HEK293 (cell line): ENCODE data around the gene CSTA.

Experiments used
- CTCF ChIA-PET: fragments of 350-600 bp; formaldehyde crosslinking; extraction: SDS; loops from one replicate; lab custom pipeline; 2021; ENCODE audit warnings: antibody characterized with exemption; lab: Yijun Ruan, JAX
- POLR2A ChIA-PET: fragments of 300-600 bp; formaldehyde crosslinking; extraction: SDS; loops from one replicate; lab custom pipeline; 2020; ENCODE audit warnings: antibody characterized with exemption, inconsistent platforms; lab: Yijun Ruan, JAX
- H3K27ac ChIP-seq: fragments of 200-500 bp; sonication (Bioruptor generic); 2 replicates; pipeline ENCODE4 v1.5.1; 2014; ENCODE audit warnings: low read depth, low read length, control low read depth, inconsistent platforms; ENCODE audit errors: extremely low read depth
- H3K36me3 ChIP-seq, 2 experiments: fragments of 200-500 bp in 1 of 2; sonication (Bioruptor generic) in 1 of 2; 1 replicate in 1 of 2; 2 replicates in 1 of 2; pipeline ENCODE4 v1.5.1; 2014 to 2017; ENCODE audit warnings: inconsistent platforms in 2 of 2, low read length in 2 of 2; ENCODE audit not compliant: control insufficient read depth in 2 of 2, insufficient read depth in 1 of 2
- H3K4me1 ChIP-seq: fragments of 200-500 bp; sonication (Bioruptor generic); 2 replicates; pipeline ENCODE4 v1.5.1; 2014; ENCODE audit warnings: mild to moderate bottlenecking, low read length, inconsistent platforms; ENCODE audit not compliant: control insufficient read depth, insufficient read depth
- H3K4me3 ChIP-seq: 2 replicates; pipeline ENCODE4 v1.5.1; 2011; ENCODE audit warnings: low read depth, mild to moderate bottlenecking, control low read depth, low read length, moderate library complexity
- H3K9me3 ChIP-seq: fragments of 200-500 bp; sonication (Bioruptor generic); 2 replicates; pipeline ENCODE4 v1.5.1; 2014; ENCODE audit warnings: low read depth, low read length, inconsistent platforms; ENCODE audit not compliant: control insufficient read depth, insufficient read depth
- BCL6B ChIP-seq: fragments of 450-650 bp; formaldehyde crosslinking; IDR thresholded peaks from 2 replicates; pipeline ENCODE4 v1.5.1; 2017; ENCODE audit warnings: missing biosample characterization, missing genetic modification characterization
- KLF7 ChIP-seq: fragments of 450-650 bp; formaldehyde crosslinking; IDR thresholded peaks from 2 replicates; pipeline ENCODE4 v1.5.1; 2016; ENCODE audit warnings: missing biosample characterization, missing genetic modification characterization, borderline replicate concordance
- MYNN ChIP-seq: fragments of 450-650 bp; formaldehyde crosslinking; IDR thresholded peaks from 2 replicates; pipeline ENCODE4 v1.5.1; 2016; ENCODE audit warnings: missing biosample characterization, missing genetic modification characterization, borderline replicate concordance
- REST ChIP-seq: fragments of 450-650 bp; formaldehyde crosslinking; IDR thresholded peaks from 2 replicates; pipeline ENCODE4 v1.5.1; 2016; ENCODE audit warnings: missing biosample characterization, missing genetic modification characterization
- SCRT1 ChIP-seq: fragments of 450-650 bp; formaldehyde crosslinking; IDR thresholded peaks from 2 replicates; pipeline ENCODE4 v1.5.1; 2016; ENCODE audit warnings: missing biosample characterization, missing genetic modification characterization, borderline replicate concordance
- SETDB1 ChIP-seq: IDR thresholded peaks from one replicate; pipeline ENCODE4 v1.6.1; 2017; ENCODE audit warnings: mild to moderate bottlenecking, low read length, moderate library complexity, mixed read lengths; ENCODE audit not compliant: insufficient read length
- ZBTB1 ChIP-seq: fragments of 450-650 bp; formaldehyde crosslinking; IDR thresholded peaks from 2 replicates; pipeline ENCODE4 v1.5.1; 2016; ENCODE audit warnings: missing biosample characterization, missing genetic modification characterization
- ZBTB48 ChIP-seq: fragments of 450-650 bp; formaldehyde crosslinking; IDR thresholded peaks from 2 replicates; pipeline ENCODE4 v1.5.1; 2016; ENCODE audit warnings: missing biosample characterization, missing genetic modification characterization
- ZNF112 ChIP-seq: fragments of 450-650 bp; formaldehyde crosslinking; IDR thresholded peaks from 2 replicates; pipeline ENCODE4 v1.5.0; 2017; ENCODE audit warnings: missing biosample characterization, missing genetic modification characterization
- ZNF157 ChIP-seq: fragments of 450-650 bp; formaldehyde crosslinking; IDR thresholded peaks from 2 replicates; pipeline ENCODE4 v1.5.1; 2016; ENCODE audit warnings: missing biosample characterization, missing genetic modification characterization
- ZNF274 ChIP-seq, 2 experiments: fragments of 200-500 bp in 1 of 2; fragments of 450-650 bp in 1 of 2; sonication (Bioruptor generic) in 1 of 2; formaldehyde crosslinking in 1 of 2; IDR thresholded peaks; 2 replicates each; pipeline versions ENCODE4 v1.5.1 to v1.6.1; 2014 to 2016; ENCODE audit warnings: borderline replicate concordance in 1 of 2, inconsistent platforms in 1 of 2, low read length in 1 of 2, missing biosample characterization in 1 of 2, missing genetic modification characterization in 1 of 2
- ZNF335 ChIP-seq: fragments of 450-650 bp; formaldehyde crosslinking; conservative IDR thresholded peaks from 2 replicates; pipeline ENCODE4 v1.5.1; 2016; ENCODE audit warnings: missing biosample characterization, missing genetic modification characterization
- ZNF488 ChIP-seq: fragments of 450-650 bp; formaldehyde crosslinking; IDR thresholded peaks from 2 replicates; pipeline ENCODE4 v1.5.1; 2016; ENCODE audit warnings: missing biosample characterization, missing genetic modification characterization
- ZNF510 ChIP-seq: fragments of 450-650 bp; formaldehyde crosslinking; IDR thresholded peaks from 2 replicates; pipeline ENCODE4 v1.5.1; 2018; ENCODE audit warnings: mild to moderate bottlenecking, missing genetic modification characterization, missing biosample characterization; ENCODE audit not compliant: insufficient replicate concordance
- ZNF610 ChIP-seq: fragments of 450-650 bp; formaldehyde crosslinking; IDR thresholded peaks from 2 replicates; pipeline ENCODE4 v1.5.1; 2016; ENCODE audit warnings: missing biosample characterization, missing genetic modification characterization, borderline replicate concordance
- ZNF704 ChIP-seq: fragments of 450-650 bp; formaldehyde crosslinking; IDR thresholded peaks from 2 replicates; pipeline ENCODE4 v1.5.1; 2016; ENCODE audit warnings: missing biosample characterization, missing genetic modification characterization
- ZNF777 ChIP-seq: fragments of 450-650 bp; formaldehyde crosslinking; IDR thresholded peaks from 2 replicates; pipeline ENCODE4 v1.5.1; 2017; ENCODE audit warnings: missing biosample characterization, missing genetic modification characterization, borderline replicate concordance
- TF ChIP-seq, protein P1 (sequence below): fragments of 450-650 bp; formaldehyde crosslinking; IDR thresholded peaks from 2 replicates; pipeline ENCODE4 v1.5.1; 2017; ENCODE audit warnings: missing biosample characterization, missing genetic modification characterization
- TF ChIP-seq, protein P2 (sequence below): fragments of 450-650 bp; formaldehyde crosslinking; IDR thresholded peaks from 2 replicates; pipeline ENCODE4 v1.5.1; 2016; ENCODE audit warnings: missing biosample characterization, missing genetic modification characterization, borderline replicate concordance

Gene CSTA

DNA sequence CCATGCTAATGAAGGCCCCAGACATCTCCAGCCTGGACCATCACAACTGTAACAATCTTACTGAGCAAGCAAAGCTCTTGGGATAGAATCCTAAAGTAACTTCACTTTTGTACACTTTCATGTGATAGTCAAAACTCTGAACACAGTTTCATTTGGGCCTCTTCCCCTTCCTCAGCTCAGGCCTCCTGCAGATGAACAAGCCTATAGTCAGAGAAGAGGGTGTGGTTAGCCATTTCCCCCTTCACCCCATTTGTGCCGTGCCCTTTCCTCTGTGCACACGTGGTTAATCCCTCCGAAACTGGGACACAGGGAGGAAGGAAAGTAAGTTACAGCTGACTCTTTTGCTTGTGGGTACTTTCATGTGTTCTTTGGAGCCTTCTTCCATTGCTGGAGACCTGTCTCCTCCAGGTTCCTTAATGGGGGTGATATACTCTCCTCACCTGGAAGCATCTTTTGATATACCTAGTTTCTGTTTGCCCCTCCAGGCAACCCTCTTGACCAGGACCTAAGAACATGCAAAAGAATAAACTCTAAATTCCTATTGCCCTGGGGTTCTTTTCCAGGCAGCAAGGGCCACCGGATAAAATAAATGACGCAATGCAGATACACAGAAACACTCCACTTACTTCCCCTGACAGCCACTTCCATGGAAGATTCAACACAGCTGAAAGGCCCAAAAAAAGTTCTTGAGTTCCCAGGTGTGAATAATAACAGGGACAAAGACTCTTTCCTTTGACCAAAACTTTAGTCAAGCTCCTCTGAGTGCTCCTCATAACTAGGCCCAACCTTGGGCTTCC, 29.6 kb upstream of the CSTA start:
- H3K36me3 ChIP-seq = no peaks in the 10 kb centered on the region
- TF ChIP-seq MYNN (no peak), SETDB1 (no peak), ZNF335 (tag by site-specific recombination) (no peak), REST (tag by site-specific recombination) (no peak), ZNF777 (tag by site-specific recombination) (no peak), SCRT1 (tag by site-specific recombination) (no peak), ZNF610 (tag by site-specific recombination) (no peak), ZBTB1 (tag by site-specific recombination) (no peak), ZNF510 (tag by site-specific recombination) (no peak), BCL6B (tag by site-specific recombination) (no peak), ZNF488 (tag by site-specific recombination) (no peak), ZBTB48 (tag by site-specific recombination) (no peak), ZNF274 (IDR thresholded peaks at IDR 0.05; ENCODE audit: low read length) (no peak), ZNF274 (tag by site-specific recombination; IDR thresholded peaks at IDR 0.05; ENCODE audit: borderline replicate concordance) (no peak), ZNF157 (no peak), KLF7 (no peak), ZNF112 (tag by site-specific recombination) (no peak), ZNF704 (tag by site-specific recombination) (no peak)
- TF ChIP-seq, protein P1, sequence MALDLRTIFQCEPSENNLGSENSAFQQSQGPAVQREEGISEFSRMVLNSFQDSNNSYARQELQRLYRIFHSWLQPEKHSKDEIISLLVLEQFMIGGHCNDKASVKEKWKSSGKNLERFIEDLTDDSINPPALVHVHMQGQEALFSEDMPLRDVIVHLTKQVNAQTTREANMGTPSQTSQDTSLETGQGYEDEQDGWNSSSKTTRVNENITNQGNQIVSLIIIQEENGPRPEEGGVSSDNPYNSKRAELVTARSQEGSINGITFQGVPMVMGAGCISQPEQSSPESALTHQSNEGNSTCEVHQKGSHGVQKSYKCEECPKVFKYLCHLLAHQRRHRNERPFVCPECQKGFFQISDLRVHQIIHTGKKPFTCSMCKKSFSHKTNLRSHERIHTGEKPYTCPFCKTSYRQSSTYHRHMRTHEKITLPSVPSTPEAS (tag by site-specific recombination) = no peak
- TF ChIP-seq, protein P2, sequence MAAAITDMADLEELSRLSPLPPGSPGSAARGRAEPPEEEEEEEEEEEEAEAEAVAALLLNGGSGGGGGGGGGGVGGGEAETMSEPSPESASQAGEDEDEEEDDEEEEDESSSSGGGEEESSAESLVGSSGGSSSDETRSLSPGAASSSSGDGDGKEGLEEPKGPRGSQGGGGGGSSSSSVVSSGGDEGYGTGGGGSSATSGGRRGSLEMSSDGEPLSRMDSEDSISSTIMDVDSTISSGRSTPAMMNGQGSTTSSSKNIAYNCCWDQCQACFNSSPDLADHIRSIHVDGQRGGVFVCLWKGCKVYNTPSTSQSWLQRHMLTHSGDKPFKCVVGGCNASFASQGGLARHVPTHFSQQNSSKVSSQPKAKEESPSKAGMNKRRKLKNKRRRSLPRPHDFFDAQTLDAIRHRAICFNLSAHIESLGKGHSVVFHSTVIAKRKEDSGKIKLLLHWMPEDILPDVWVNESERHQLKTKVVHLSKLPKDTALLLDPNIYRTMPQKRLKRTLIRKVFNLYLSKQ (tag by site-specific recombination) = no peak
- H3K4me3 ChIP-seq = no peak overlapping the region
- no peaks in the 10 kb centered on the region for H3K4me1 ChIP-seq
- H3K9me3 ChIP-seq = no peaks in the 10 kb centered on the region
- POLR2A ChIA-PET = no interaction called here
- CTCF ChIA-PET = no interaction called here
- no peak overlapping the region for H3K27ac ChIP-seq
